Right lobe of liver (tissue), 4 donors: ENCODE data around the gene NHLRC1.

Experiments used
- CTCF ChIP-seq, 4 donors: fragments of 200-600 bp in 3 of 4; fragments of 450-650 bp in 1 of 4; IDR thresholded peaks; one replicate each; pipeline versions ENCODE4 v1.5.1 to v1.8.0; 2016 to 2022; ENCODE audit warnings: antibody characterized with exemption in 4 of 4, mild to moderate bottlenecking in 2 of 4
- POLR2A ChIP-seq: fragments of 450-650 bp; IDR thresholded peaks from one replicate; pipeline ENCODE4 v1.6.1; 2017; ENCODE audit warnings: antibody characterized with exemption, mild to moderate bottlenecking
- donor health status: DM: no; HTN: no; CAD: no.
- donor health status: DM: no; HTN: no; CAD: no.
- donor health status: DM: no; HTN: yes; CAD: no.

- TF ChIP-seq POLR2A: no peak
- no peak for TF ChIP-seq CTCF (IDR thresholded peaks at IDR 0.05)
Observed at GRCh38 chr6:18121580-18122127, 823 bp downstream of the NHLRC1 start.
